WTC11 (cell line): Measurements from ENCODE around the gene CDCP1.

Experiments used
- CTCF ChIP-seq: fragments of 200-600 bp; IDR thresholded peaks from 2 replicates; pipeline ENCODE4 v1.8.0; 2022; ENCODE audit warnings: antibody characterized with exemption
- ELF4 ChIP-seq: sonication (generic); formaldehyde crosslinking; IDR thresholded peaks from 2 replicates; pipeline ENCODE4 v1.8.1; 2022; ENCODE audit warnings: low read depth, mild to moderate bottlenecking, moderate library complexity, missing genetic modification reagents

GRCh38 chr3:45057557-45057956 lies 88.6 kb downstream of the CDCP1 start:
- TF ChIP-seq ELF4 (CRISPR knock-in tag): no peak
- TF ChIP-seq CTCF: no peak
